Activated CD4-positive, alpha-beta T cell treated with anti-CD3 and anti-CD28 coated beads for 1 hour (primary cell): ENCODE data around the gene ITIH1.
A peak's percentile ranks its signal among the peaks of the same experiment; 100 is the strongest.
"Not testable (repeated sequence)": the region's sequence is repeated elsewhere in the genome, so short reads cannot be mapped to it uniquely, and the experiment has no call there.

Source experiments
- DNase-seq: peaks from one replicate; pipeline ENCODE4 v3.0.0-alpha.2; 2020

Gene ITIH1

GRCh38 chr3:52777127-52777958 lies at the start of gene ITIH1:
ITIH1 (plus strand) TSS chr3:52777599; CDS start chr3:52777616, 17 bp downstream.
- DNase-seq, result peak; percentile 5

- DNase-seq, result not testable (repeated sequence)
Measured at GRCh38 chr3:52728753-52729152, 48.6 kb upstream of the ITIH1 start.

- DNase-seq, result no peak
Measured at GRCh38 chr3:52730681-52731080, 46.7 kb upstream of the ITIH1 start.

GRCh38 chr3:52731590-52731989 lies 45.8 kb upstream of the ITIH1 start:
- no peak for DNase-seq

- no peak for DNase-seq
Measured at GRCh38 chr3:52733256-52733891, 44.0 kb upstream of the ITIH1 start.

GRCh38 chr3:52739730-52740129 lies 37.7 kb upstream of the ITIH1 start:
- no peak for DNase-seq

GRCh38 chr3:52742418-52743041 lies 34.9 kb upstream of the ITIH1 start:
- DNase-seq, result no peak

- DNase-seq, result no peak
Measured at GRCh38 chr3:52743152-52743551, 34.2 kb upstream of the ITIH1 start.

GRCh38 chr3:52743721-52744120 lies 33.7 kb upstream of the ITIH1 start:
- no peak for DNase-seq

GRCh38 chr3:52752045-52752660 lies 25.2 kb upstream of the ITIH1 start:
- no peak for DNase-seq

- DNase-seq, result no peak
Measured at GRCh38 chr3:52754373-52754772, 23.0 kb upstream of the ITIH1 start.

- no peak for DNase-seq
Measured at GRCh38 chr3:52756141-52756540, 21.3 kb upstream of the ITIH1 start.

GRCh38 chr3:52763466-52763865 lies 13.9 kb upstream of the ITIH1 start:
- no peak for DNase-seq

- no peak for DNase-seq
Measured at GRCh38 chr3:52769786-52770455, 7.5 kb upstream of the ITIH1 start.

- DNase-seq, result peak; percentile 75
Measured at GRCh38 chr3:52770496-52771333, 6.7 kb upstream of the ITIH1 start, which contains the start of gene NEK4. NEK4 (minus strand) TSS chr3:52770940; CDS start chr3:52770746, 194 bp downstream.

- no peak for DNase-seq
Measured at GRCh38 chr3:52771334-52771681, 6.1 kb upstream of the ITIH1 start.

GRCh38 chr3:52771702-52772101 lies 5.7 kb upstream of the ITIH1 start:
- no peak for DNase-seq

- no peak for DNase-seq
Measured at GRCh38 chr3:52773361-52774065, 3.9 kb upstream of the ITIH1 start.

GRCh38 chr3:52774066-52774713 lies 3.2 kb upstream of the ITIH1 start:
- no peak for DNase-seq
